ENCODE results near the gene CTNNA3. TPM values are rescaled to one million over a fixed set of nuclear protein-coding genes. Genes with fewer than 3 reads are reported as not detected.

CTNNA3 gene
- total RNA-seq, 2 donors from 2014 or later: 3.2 to 7.2 TPM

DNA sequence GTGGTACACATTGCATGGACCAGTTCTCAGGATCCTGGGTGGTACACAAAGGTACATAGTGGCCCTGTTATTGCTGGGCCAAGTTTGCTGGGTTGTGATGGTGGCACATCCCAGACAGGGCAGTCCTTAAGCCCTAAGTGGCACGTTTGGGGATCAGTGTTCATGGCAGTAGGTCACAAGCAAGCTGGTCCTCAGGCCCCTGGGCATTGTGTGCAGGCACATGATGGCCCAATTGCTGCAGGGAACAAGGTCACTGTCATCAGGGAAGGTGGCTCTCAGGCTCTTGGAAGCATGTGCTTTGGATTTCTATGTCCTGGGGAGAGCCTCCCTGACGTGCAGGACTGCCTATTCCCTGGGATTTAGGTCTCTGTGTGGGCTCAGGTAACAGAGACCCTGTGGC, 1182.5 kb downstream of the CTNNA3 start:
- peaks cover 4% of the 10 kb centered on the region for H3K4me1 Mint-ChIP-seq
- H3K36me3 Mint-ChIP-seq (ENCODE audit: low read depth): no peaks in the 10 kb centered on the region
- H3K27ac Mint-ChIP-seq: no peak overlapping the region
- Histone ChIP-seq H3K4me3 (ENCODE audit: low read length) (no peak overlapping the region), H3K9ac (ENCODE audit: extremely low read depth, low read length, poor library complexity, severe bottlenecking) (no peak overlapping the region), H3K9me3 (ENCODE audit: control insufficient read depth, low read length) (no peaks in the 10 kb centered on the region), H3K27me3 (ENCODE audit: control insufficient read depth, insufficient read depth, low read length, poor library complexity, severe bottlenecking) (no peaks in the 10 kb centered on the region), H3K4me1 (ENCODE audit: control insufficient read depth, insufficient read depth, low read length) (no peaks in the 10 kb centered on the region), H3K27ac (ENCODE audit: low read depth, low read length) (no peak overlapping the region), H3K36me3 (ENCODE audit: control insufficient read depth, insufficient read depth, low read length) (no peaks in the 10 kb centered on the region)
- no peaks in the 10 kb centered on the region for H3K27me3 Mint-ChIP-seq (ENCODE audit: insufficient read depth)
- no peaks in the 10 kb centered on the region for H3K9me3 Mint-ChIP-seq
- no peak for DNase-seq
- TF ChIP-seq, protein P1, sequence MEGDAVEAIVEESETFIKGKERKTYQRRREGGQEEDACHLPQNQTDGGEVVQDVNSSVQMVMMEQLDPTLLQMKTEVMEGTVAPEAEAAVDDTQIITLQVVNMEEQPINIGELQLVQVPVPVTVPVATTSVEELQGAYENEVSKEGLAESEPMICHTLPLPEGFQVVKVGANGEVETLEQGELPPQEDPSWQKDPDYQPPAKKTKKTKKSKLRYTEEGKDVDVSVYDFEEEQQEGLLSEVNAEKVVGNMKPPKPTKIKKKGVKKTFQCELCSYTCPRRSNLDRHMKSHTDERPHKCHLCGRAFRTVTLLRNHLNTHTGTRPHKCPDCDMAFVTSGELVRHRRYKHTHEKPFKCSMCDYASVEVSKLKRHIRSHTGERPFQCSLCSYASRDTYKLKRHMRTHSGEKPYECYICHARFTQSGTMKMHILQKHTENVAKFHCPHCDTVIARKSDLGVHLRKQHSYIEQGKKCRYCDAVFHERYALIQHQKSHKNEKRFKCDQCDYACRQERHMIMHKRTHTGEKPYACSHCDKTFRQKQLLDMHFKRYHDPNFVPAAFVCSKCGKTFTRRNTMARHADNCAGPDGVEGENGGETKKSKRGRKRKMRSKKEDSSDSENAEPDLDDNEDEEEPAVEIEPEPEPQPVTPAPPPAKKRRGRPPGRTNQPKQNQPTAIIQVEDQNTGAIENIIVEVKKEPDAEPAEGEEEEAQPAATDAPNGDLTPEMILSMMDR (conservative IDR thresholded peaks at IDR 0.05): no peak
- no peak overlapping the region for H3K4me3 Mint-ChIP-seq
- 86 to 91% methylated on average over 1 to 2 of the region's 2 CpGs for WGBS, 2 experiments (ENCODE audit: insufficient coverage in 1 of 2, insufficient read length in 1 of 2)

DNA sequence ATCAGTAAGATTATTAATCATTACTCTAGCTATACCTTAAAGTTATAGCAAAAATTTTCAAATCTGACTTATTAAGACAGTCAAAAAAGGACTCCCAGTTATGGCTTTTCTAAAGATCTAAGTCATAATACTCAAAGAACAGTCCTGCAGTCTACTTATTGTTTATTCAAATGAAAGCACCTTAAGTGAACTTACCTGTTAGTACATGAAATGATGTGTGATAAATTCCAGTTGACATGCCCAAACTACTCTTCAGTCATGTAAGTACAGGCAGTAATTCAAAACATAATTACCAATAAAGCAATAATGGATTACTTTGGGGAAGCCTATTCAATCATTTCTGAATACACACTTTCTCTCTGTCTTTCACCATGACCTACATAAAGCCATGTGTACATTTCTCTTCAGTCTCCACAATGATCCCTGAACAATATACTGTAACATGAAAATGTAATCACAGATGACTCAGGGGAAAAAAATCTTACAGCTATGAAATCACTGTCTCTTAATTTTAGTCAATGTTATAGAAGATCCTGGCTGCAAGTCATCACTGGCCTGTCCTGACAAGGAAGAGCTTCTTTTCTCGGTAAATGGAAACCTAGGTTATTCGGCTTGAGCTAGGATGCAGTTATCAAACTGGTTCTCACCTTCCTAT, 1190.9 kb downstream of the CTNNA3 start:
- TF ChIP-seq, protein P1 (conservative IDR thresholded peaks at IDR 0.05): no peak
- no peak for DNase-seq
- WGBS, 2 experiments (ENCODE audit: insufficient coverage in 1 of 2, insufficient read length in 1 of 2): 94 to 97% methylated on average over 2 of the region's 2 CpGs
- Histone ChIP-seq H3K27me3 (ENCODE audit: control insufficient read depth, insufficient read depth, low read length, poor library complexity, severe bottlenecking) (no peaks in the 10 kb centered on the region), H3K9ac (ENCODE audit: extremely low read depth, low read length, poor library complexity, severe bottlenecking) (no peak overlapping the region), H3K36me3 (ENCODE audit: control insufficient read depth, insufficient read depth, low read length) (no peaks in the 10 kb centered on the region), H3K4me1 (ENCODE audit: control insufficient read depth, insufficient read depth, low read length) (no peaks in the 10 kb centered on the region), H3K9me3 (ENCODE audit: control insufficient read depth, low read length) (no peaks in the 10 kb centered on the region), H3K4me3 (ENCODE audit: low read length) (no peak overlapping the region), H3K27ac (ENCODE audit: low read depth, low read length) (no peak overlapping the region)
- Mint-ChIP-seq H3K36me3 (ENCODE audit: low read depth) (no peaks in the 10 kb centered on the region), H3K27ac (no peak overlapping the region), H3K4me1 (no peaks in the 10 kb centered on the region), H3K4me3 (no peak overlapping the region), H3K27me3 (ENCODE audit: insufficient read depth) (no peaks in the 10 kb centered on the region), H3K9me3 (no peaks in the 10 kb centered on the region)

DNA sequence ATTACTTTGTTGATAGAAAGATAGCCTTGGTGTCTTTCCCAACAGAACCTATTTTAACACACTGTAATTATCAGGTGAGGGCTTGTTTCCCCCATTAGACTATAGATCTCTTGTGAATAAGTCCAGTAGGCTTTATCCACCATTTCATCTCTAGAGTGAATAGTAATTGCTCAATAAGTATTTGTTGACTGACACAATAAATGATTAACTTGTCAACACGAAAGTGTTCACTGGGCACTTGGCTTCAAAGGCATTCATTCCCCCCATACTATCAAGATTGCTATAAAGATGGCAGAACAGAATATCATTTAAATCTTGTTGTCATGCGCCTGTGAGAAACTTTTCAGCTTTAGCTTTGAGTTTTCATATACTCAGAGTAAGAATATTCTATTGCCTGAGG, 1194.6 kb downstream of the CTNNA3 start:
- H3K4me1 ChIP-seq (ENCODE audit: control insufficient read depth, insufficient read depth, low read length): no peaks in the 10 kb centered on the region
- no peak for DNase-seq
- Mint-ChIP-seq H3K4me1 (no peaks in the 10 kb centered on the region), H3K36me3 (ENCODE audit: low read depth) (no peaks in the 10 kb centered on the region), H3K9me3 (no peaks in the 10 kb centered on the region), H3K27me3 (ENCODE audit: insufficient read depth) (no peaks in the 10 kb centered on the region), H3K27ac (no peak overlapping the region), H3K4me3 (no peak overlapping the region)
- no peak overlapping the region for H3K27ac ChIP-seq (ENCODE audit: low read depth, low read length)
- TF ChIP-seq, protein P1 (conservative IDR thresholded peaks at IDR 0.05): no peak
- no peaks in the 10 kb centered on the region for H3K36me3 ChIP-seq (ENCODE audit: control insufficient read depth, insufficient read depth, low read length)
- H3K9ac ChIP-seq (ENCODE audit: extremely low read depth, low read length, poor library complexity, severe bottlenecking): no peak overlapping the region
- WGBS, 2 experiments (ENCODE audit: insufficient coverage in 1 of 2, insufficient read length in 1 of 2): 86 to 100% methylated on average over 1 to 2 of the region's 2 CpGs
- no peaks in the 10 kb centered on the region for H3K27me3 ChIP-seq (ENCODE audit: control insufficient read depth, insufficient read depth, low read length, poor library complexity, severe bottlenecking)
- H3K9me3 ChIP-seq (ENCODE audit: control insufficient read depth, low read length): no peaks in the 10 kb centered on the region
- H3K4me3 ChIP-seq (ENCODE audit: low read length): no peak overlapping the region
